Upper lobe of left lung (tissue), 4 donors: ENCODE measurements around the gene NAP1L2.

Experiments
- CTCF ChIP-seq, 6 experiments: fragments of 450-650 bp in 4 of 6; fragments of 200-600 bp in 2 of 6; sonication (generic) in 2 of 6; IDR thresholded peaks; one replicate each; pipeline ENCODE4 v1.5.1; 2016 to 2019; ENCODE audit warnings: antibody characterized with exemption in 6 of 6
- EP300 ChIP-seq, 4 donors: sonication (generic); formaldehyde crosslinking; IDR thresholded peaks; one replicate each; pipeline ENCODE4 v1.5.1; 2017; ENCODE audit warnings: antibody characterized with exemption in 4 of 4, control low read depth in 2 of 4

GRCh38 chrX:73239242-73239641 lies 24.6 kb upstream of the NAP1L2 start:
- TF ChIP-seq CTCF (IDR thresholded peaks at IDR 0.05) (no peak), EP300 (IDR thresholded peaks at IDR 0.05) (no peak)
